ENCODE data around the gene MAP3K10.
A peak's percentile ranks its signal among the peaks of the same experiment; 100 is the strongest.
"Not testable (repeated sequence)": the region's sequence is repeated elsewhere in the genome, so short reads cannot be mapped to it uniquely, and the experiment has no call there.

The MAP3K10 gene

GRCh38 chr19:40165362-40165937 is 25.8 kb upstream of the MAP3K10 start:
- Histone ChIP-seq H3K36me3 (no peaks in the 10 kb centered on the region), H3K27ac (no peak overlapping the region), H3K27me3 (peaks cover 3% of the 10 kb centered on the region), H3K4me1 (ENCODE audit: control insufficient read depth in 1 of 2, insufficient read depth in 1 of 2, low read depth in 1 of 2, low read length in 1 of 2) (no peaks in the 10 kb centered on the region), H3K4me3 (ENCODE audit: low read depth in 1 of 2, low read length in 1 of 2) (no peak overlapping the region), H3K9me3 (no peaks in the 10 kb centered on the region)
- TF ChIP-seq CTCF (IDR thresholded peaks at IDR 0.05), result peak; percentile 43

GRCh38 chr19:40169482-40170302 is 21.5 kb upstream of the MAP3K10 start:
- not testable (repeated sequence) for H3K27me3 ChIP-seq; H3K27ac ChIP-seq; H3K4me1 ChIP-seq (ENCODE audit: control insufficient read depth in 1 of 2, insufficient read depth in 1 of 2, low read depth in 1 of 2, low read length in 1 of 2); H3K9me3 ChIP-seq; H3K36me3 ChIP-seq; H3K4me3 ChIP-seq (ENCODE audit: low read depth in 1 of 2, low read length in 1 of 2)

GRCh38 chr19:40170303-40170989 is 20.8 kb upstream of the MAP3K10 start:
- not testable (repeated sequence) for H3K9me3 ChIP-seq; H3K27ac ChIP-seq; H3K4me1 ChIP-seq (ENCODE audit: control insufficient read depth in 1 of 2, insufficient read depth in 1 of 2, low read depth in 1 of 2, low read length in 1 of 2); H3K36me3 ChIP-seq; H3K27me3 ChIP-seq; H3K4me3 ChIP-seq (ENCODE audit: low read depth in 1 of 2, low read length in 1 of 2)

GRCh38 chr19:40171293-40171692 is 19.9 kb upstream of the MAP3K10 start:
- not testable (repeated sequence) for H3K27ac ChIP-seq; H3K27me3 ChIP-seq; H3K9me3 ChIP-seq; H3K36me3 ChIP-seq; H3K4me3 ChIP-seq (ENCODE audit: low read depth in 1 of 2, low read length in 1 of 2); H3K4me1 ChIP-seq (ENCODE audit: control insufficient read depth in 1 of 2, insufficient read depth in 1 of 2, low read depth in 1 of 2, low read length in 1 of 2)

- H3K4me1 ChIP-seq (ENCODE audit: control insufficient read depth in 1 of 2, insufficient read depth in 1 of 2, low read depth in 1 of 2, low read length in 1 of 2), result no peaks in the 10 kb centered on the region
- peaks cover 7% of the 10 kb centered on the region for H3K27me3 ChIP-seq
- H3K9me3 ChIP-seq, result no peaks in the 10 kb centered on the region
- H3K27ac ChIP-seq, result no peak overlapping the region
- H3K36me3 ChIP-seq, result no peaks in the 10 kb centered on the region
- no peak for TF ChIP-seq CTCF (IDR thresholded peaks at IDR 0.05)
- no peak overlapping the region for H3K4me3 ChIP-seq (ENCODE audit: low read depth in 1 of 2, low read length in 1 of 2)
Observed at GRCh38 chr19:40174092-40174491, 17.1 kb upstream of the MAP3K10 start.

GRCh38 chr19:40175820-40176219 is 15.4 kb upstream of the MAP3K10 start:
- Histone ChIP-seq H3K27ac (no peak overlapping the region), H3K27me3 (peaks cover 18% of the 10 kb centered on the region), H3K4me3 (ENCODE audit: low read depth in 1 of 2, low read length in 1 of 2) (no peak overlapping the region), H3K36me3 (no peaks in the 10 kb centered on the region), H3K4me1 (ENCODE audit: control insufficient read depth in 1 of 2, insufficient read depth in 1 of 2, low read depth in 1 of 2, low read length in 1 of 2) (no peaks in the 10 kb centered on the region), H3K9me3 (no peaks in the 10 kb centered on the region)
- no peak for TF ChIP-seq CTCF (IDR thresholded peaks at IDR 0.05)

Measured in neutrophil (primary cell).